C4-2B (cell line): Measurements from ENCODE around the gene SLC6A6.

Experiments
- CTCF ChIP-seq: fragments of 450-650 bp; conservative IDR thresholded peaks from 2 replicates; pipeline ENCODE4 v1.5.1; 2017; ENCODE audit warnings: mild to moderate bottlenecking
- ZFX ChIP-seq: fragments of 450-650 bp; IDR thresholded peaks from 2 replicates; pipeline ENCODE4 v1.6.1; 2017

GRCh38 chr3:14416453-14416852 is 14.0 kb downstream of the SLC6A6 start:
- TF ChIP-seq CTCF (no peak), ZFX (no peak)
